Activated CD4-positive, alpha-beta T cell treated with anti-CD3 and anti-CD28 coated beads for 1 hour (primary cell): ENCODE results near the gene SPACA9.

Experiments
- DNase-seq: peaks from one replicate; pipeline ENCODE4 v3.0.0-alpha.2; 2020

Gene SPACA9

GRCh38 chr9:132894862-132895835, 16.5 kb downstream of the SPACA9 start:
- DNase-seq = no peak

- DNase-seq = no peak
These were observed 17.6 kb downstream of the SPACA9 start for GRCh38 chr9:132896264-132896663.

- DNase-seq = no peak
These were observed 18.2 kb downstream of the SPACA9 start for GRCh38 chr9:132896906-132897305.

GRCh38 chr9:132898051-132898450, 19.4 kb downstream of the SPACA9 start:
- no peak for DNase-seq

- peak; percentile 56 for DNase-seq
These were observed 23.4 kb downstream of the SPACA9 start for GRCh38 chr9:132901858-132902831.

GRCh38 chr9:132903574-132904492, 25.1 kb downstream of the SPACA9 start:
- no peak for DNase-seq

GRCh38 chr9:132905726-132906125, 27.0 kb downstream of the SPACA9 start:
- no peak for DNase-seq

GRCh38 chr9:132908635-132909034, 29.9 kb downstream of the SPACA9 start:
- no peak for DNase-seq

- DNase-seq = no peak
These were observed 30.6 kb downstream of the SPACA9 start for GRCh38 chr9:132909311-132909710.

GRCh38 chr9:132910376-132910775, 31.7 kb downstream of the SPACA9 start:
- DNase-seq = no peak

- DNase-seq = no peak
These were observed 33.4 kb downstream of the SPACA9 start for GRCh38 chr9:132912131-132912530.

GRCh38 chr9:132914924-132915323, 36.2 kb downstream of the SPACA9 start:
- no peak for DNase-seq

GRCh38 chr9:132919614-132920268, 41.0 kb downstream of the SPACA9 start:
- DNase-seq = no peak

- DNase-seq = no peak
These were observed 44.7 kb downstream of the SPACA9 start for GRCh38 chr9:132923346-132923902.

GRCh38 chr9:132927704-132928103, 49.0 kb downstream of the SPACA9 start:
- DNase-seq = no peak

- no peak for DNase-seq
These were observed 52.6 kb downstream of the SPACA9 start for GRCh38 chr9:132931178-132931735.

GRCh38 chr9:132935026-132935425, 56.3 kb downstream of the SPACA9 start:
- DNase-seq = no peak

GRCh38 chr9:132937463-132937901, 58.8 kb downstream of the SPACA9 start:
- DNase-seq = no peak

GRCh38 chr9:132939169-132939568, 60.5 kb downstream of the SPACA9 start:
- no peak for DNase-seq
